ENCODE results near the gene ADGRB3. TPM values are rescaled to one million over a fixed set of nuclear protein-coding genes. Genes with fewer than 3 reads are reported as not detected.
"Not testable (repeated sequence)": the region's sequence is repeated elsewhere in the genome, so short reads cannot be mapped to it uniquely, and the experiment has no call there.

The ADGRB3 gene
- total RNA-seq, 1 experiment from 2014 or later, result 0.24 TPM

DNA sequence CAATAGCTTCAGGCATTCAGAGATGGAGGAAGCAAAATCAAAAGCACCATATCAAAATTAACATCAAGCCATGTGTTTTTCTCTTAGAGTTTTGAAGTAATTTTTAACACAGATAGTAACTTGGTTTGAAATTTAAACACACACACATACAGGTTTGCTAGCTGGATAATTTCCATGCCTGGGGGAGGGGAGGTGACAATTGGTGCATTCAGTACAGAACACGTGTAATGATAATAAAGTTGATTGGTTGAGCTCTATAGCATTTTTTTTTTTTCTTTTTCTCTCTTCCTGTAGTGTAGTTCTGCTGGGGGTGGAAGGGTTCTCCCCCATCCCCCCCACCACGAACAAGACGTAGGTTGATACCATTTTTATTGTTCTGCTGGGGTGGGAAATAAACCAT is 596.9 kb downstream of the ADGRB3 start:
- DNase-seq (ENCODE audit: low read depth), result no peak

GRCh38 chr6:69232496-69232895 is 597.4 kb downstream of the ADGRB3 start:
- DNase-seq (ENCODE audit: low read depth), result no peak

DNA sequence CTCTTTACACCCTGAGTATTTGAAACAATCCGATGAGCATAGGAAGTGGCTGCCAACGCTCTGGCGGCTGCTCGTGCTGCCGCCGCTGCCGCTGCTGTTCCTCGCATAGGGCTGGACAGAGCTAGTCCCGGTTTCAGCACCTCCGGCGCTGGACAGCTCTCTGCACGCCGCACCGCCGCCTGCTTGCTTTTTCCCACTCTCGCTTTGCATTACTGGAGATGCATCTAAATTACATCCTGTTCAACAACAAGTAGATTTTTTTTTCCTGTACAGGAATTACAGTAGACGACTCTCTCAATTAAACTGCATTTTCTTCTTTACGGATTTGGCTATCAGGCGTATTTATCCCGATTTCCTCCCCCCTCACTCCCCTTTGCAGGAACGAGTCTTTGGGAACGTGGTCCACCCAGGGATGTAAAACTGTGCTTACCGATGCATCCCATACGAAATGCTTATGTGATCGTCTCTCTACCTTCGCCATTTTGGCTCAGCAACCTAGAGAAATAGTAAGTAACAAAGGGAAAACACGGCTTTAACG is 597.9 kb downstream of the ADGRB3 start:
- peak; percentile 73 for DNase-seq (ENCODE audit: low read depth)

DNA sequence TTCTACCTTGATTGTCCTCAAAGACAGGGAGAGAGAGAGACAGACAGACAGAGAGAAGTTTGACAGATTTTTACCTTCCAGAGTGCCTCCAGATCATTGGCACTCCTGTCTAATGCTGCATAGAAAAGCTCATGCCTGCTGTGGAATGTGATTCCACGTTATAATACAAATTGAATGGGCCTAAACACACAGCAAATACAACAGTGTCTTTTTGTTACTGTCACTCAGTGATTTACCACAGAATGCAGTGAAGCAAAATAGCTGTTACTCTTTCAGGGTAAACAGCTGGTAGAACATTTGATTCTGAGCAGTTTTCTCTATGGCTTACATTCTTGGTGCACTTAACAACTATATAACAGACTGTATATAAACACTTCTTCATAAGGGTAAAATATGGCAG is 603.0 kb downstream of the ADGRB3 start:
- DNase-seq (ENCODE audit: low read depth), result no peak

GRCh38 chr6:69246983-69247382 is 611.9 kb downstream of the ADGRB3 start:
- no peak for DNase-seq (ENCODE audit: low read depth)

GRCh38 chr6:69261010-69261409 is 625.9 kb downstream of the ADGRB3 start:
- no peak for DNase-seq (ENCODE audit: low read depth)

GRCh38 chr6:69263297-69263696 is 628.2 kb downstream of the ADGRB3 start:
- no peak for DNase-seq (ENCODE audit: low read depth)

- no peak for DNase-seq (ENCODE audit: low read depth)
These were observed 630.0 kb downstream of the ADGRB3 start for GRCh38 chr6:69265090-69265489.

DNA sequence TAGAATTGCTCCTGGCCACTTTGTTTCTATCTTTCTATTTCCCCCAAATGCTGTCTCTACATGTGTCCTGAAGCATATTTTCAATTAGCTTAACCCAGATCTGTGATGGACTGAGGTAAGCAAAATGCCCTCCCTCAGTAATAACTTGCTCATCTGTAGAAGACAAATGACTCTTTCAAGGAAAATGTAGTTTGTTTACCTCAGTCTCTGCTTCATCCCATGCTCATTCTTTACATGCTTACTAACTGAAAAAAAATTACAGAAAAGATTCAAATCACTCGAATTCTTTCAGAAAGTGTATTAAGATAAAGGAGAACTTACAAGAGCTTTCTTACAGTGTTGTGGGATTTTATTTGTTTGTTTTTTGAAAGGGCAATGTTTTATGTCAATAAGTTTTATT is 630.6 kb downstream of the ADGRB3 start:
- DNase-seq (ENCODE audit: low read depth), result no peak

GRCh38 chr6:69276204-69276603 is 641.1 kb downstream of the ADGRB3 start:
- DNase-seq (ENCODE audit: low read depth), result no peak

DNA sequence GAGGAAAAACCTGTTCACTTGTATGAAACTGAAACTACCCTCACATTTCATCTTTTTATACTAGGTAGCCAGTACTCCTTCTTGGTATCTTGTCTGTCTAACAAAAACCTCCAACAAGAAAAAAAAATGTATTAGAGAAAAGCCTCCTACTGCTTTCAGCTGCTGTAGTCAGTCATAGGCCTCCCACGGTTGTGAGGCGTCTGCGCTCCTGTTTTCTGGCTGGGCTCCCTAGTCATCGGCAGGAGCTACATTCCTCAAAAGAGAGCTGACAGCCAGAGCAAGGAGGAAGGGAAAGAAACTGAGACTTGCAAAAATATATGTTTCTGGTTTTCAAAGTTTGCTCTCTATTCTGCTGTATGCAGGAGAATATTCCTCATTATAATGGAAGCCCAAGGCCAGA is 644.7 kb downstream of the ADGRB3 start:
- DNase-seq (ENCODE audit: low read depth), result no peak

DNA sequence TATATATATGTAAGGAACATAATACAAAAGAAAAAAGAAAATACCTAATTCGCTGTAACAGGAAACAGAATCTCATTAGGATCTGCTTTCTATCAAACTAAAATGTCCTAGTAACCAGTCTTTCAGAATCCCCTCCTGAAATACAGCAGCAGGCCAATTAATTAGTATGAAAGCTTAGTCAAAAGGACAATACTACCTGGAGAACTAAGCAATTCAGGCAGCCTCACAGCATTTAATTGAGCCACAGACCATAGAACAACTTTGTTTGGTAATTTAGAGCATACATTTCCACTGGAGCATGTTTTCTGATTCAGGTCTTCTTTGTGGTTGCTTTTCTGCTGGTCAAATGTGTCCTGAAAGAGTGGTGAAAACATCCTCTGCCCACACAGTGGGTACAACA is 645.8 kb downstream of the ADGRB3 start:
- DNase-seq (ENCODE audit: low read depth), result no peak

DNA sequence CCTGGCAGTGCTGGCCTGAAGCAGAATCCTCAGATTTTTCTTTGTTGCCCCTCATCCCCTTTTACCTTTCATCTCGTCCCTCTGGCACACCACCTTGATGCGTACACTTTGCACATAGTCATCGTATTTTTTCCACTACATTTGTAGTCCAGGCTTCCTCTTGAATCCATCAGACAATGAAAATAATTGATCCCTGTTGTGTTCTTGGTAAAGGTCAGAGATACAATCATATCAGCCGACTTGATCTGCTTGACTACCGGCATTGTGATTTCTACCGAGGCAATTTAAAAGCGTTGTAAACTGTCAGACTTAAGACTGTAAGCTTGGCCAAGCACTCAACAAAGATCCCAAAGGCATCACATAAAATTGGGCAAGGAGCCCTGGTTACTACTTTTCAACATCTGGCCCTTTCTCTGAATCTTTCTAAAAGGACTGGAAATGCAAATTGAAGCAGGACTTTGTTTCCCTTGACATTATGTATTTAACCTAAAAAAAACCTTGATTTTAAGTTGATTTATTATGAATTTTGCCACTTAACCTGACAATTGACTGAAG is 649.2 kb downstream of the ADGRB3 start:
- no peak for DNase-seq (ENCODE audit: low read depth)

DNA sequence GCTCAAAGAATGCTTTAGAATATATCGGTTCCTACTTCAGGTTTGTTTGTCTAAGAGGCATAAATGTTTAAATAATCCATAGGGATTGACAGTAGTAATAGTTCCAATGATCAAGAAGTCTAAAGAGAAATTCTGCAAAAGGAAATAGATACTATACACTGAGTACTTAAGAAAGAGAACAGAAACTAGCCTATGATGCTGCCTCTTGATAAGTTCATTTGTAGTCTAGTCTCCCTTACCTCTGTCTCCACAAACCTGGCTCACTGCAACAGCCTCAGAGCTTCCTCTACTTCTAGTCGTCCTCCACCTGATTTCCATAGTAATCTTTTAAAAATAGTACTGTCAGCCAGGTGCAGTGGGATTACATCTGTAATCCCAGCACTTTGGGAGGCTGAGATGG is 650.0 kb downstream of the ADGRB3 start:
- DNase-seq (ENCODE audit: low read depth), result no peak

- no peak for DNase-seq (ENCODE audit: low read depth)
These were observed 651.2 kb downstream of the ADGRB3 start for GRCh38 chr6:69286331-69286730.

DNA sequence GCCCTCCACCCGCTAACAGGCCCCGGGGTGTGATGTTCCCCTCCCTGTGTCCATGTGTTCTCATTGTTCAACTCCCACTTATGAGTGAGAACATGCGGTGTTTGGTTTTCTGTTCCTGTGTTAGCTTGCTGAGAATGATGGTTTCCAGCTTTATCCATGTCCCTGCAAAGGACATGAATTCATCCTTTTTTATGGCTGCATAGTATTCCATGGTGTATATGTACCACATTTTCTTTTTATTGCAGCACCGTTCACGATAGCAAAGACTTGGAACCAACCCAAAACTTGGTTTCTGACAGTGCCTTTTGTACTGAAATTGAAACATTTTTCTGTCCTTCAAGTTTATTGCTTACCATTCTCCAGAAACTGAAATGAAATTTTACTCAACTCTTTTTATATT is 653.1 kb downstream of the ADGRB3 start:
- DNase-seq (ENCODE audit: low read depth), result not testable (repeated sequence)

GRCh38 chr6:69289689-69290495 is 654.8 kb downstream of the ADGRB3 start:
- DNase-seq (ENCODE audit: low read depth), result no peak

DNA sequence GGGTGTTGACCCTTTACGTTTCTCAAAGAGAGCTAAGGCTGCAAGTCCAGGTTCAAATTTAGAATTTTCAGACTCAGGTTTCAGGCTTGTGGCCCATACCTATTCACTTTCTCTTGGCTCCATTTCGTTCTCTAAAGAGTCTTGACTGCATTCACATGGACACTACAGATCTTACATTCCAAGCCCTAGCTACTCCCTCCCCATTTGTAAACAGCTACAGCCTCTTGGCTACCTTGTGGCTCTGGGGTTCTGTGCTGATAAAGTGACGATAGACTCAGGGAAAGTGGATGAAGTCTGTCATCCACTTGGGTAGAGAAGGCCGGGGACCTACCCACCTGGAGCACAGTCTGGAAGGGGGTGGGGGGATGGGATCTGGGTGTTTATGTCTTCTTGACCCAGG is 658.4 kb downstream of the ADGRB3 start:
- no peak for DNase-seq (ENCODE audit: low read depth)

DNA sequence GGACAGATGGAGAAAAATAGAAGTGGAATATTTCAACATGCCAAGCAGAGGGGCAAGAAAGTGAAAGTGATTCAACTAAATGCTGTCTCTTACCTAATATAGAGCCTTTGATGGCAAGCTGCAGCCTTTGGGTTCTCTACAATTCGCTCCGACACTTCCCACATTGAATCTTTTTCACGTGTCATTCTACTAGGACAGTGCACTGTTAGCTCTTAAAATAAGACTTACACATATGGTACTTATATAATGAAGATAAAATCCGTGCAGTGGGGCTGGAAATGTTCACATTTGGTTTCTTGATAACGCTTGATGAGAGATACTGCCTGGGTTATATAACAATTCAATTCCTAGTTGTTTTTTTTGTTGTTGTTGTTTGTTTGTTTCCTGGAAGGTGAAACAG is 659.3 kb downstream of the ADGRB3 start:
- no peak for DNase-seq (ENCODE audit: low read depth)

- DNase-seq (ENCODE audit: low read depth), result no peak
These were observed 659.8 kb downstream of the ADGRB3 start for GRCh38 chr6:69294862-69295261.

DNA sequence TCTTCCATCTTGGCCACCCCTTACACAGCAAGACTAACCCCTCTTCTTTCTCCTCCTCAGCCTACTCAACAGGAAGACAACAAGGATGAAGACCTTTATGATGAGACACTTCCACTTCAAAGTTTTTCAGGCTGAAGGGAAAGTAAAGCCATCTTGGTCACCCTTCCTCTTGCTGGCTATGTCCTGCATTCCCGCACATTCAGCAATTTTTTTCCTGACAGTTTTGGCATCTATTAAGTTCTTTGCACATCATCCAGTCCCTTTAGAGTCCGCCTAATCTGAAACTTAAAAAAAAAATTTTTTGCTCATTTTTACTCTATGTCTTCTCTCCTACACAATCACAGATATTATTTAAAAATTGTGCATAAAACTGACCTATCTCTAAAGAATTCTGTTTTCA is 668.3 kb downstream of the ADGRB3 start:
- no peak for DNase-seq (ENCODE audit: low read depth)

DNA sequence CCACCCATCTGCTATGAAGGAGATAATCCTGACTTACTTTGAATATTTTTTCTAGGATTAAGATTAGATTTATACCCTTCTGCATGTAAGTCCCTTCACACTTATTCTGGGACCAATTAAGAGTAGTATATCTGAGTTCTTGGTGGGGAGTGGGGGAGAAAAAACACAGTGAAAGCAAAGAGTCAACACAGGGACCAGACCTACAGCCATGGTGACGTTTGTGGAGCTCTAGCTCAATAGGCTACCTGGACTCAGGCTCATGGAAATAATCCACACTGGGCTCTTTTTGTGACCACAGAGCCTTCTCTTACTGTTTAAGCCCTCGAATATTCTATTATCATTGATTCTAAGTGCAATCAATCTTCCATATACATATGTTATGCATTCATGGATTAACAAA is 670.4 kb downstream of the ADGRB3 start:
- no peak for DNase-seq (ENCODE audit: low read depth)

DNA sequence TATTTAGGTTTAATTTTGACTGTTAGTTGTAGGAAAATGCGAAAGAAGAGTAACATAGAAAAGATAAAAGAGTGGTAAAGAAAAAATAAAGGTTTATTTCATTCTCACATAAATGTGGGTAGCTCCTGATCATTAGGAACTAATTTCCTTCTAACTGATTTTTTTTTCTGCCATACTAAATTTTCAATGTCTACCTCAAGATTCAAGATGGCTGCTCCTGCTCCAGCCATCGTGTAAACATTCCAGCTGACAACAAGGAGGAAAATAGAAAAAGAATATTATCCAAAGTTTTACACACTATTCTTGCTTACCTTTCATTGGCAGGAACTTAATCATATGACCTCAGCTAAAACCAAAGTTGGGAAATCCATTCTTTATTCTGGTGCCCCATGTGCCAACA is 673.5 kb downstream of the ADGRB3 start:
- DNase-seq (ENCODE audit: low read depth), result no peak
